ENCODE data around the gene LTA4H.

DNA sequence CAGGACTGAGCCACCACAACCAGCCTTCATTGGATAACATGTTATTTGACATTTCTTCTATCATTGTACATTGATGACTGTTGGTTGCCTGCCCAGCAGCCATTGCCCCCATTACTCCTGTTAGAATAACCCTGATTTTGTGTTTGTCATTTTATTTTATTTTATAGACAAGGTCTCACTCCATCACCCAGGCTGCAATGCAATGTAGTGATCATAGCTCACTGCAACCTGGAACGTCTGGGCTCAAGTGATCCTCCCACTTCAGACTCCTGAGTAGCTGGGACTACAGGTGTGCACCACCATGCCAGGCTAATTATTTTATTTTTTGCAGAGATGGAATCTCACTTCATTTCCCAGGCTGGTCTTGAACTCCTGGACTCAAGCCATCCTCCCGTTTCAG, 33.2 kb upstream of the LTA4H start:
- TF ChIP-seq EZH2phosphoT487 (IDR thresholded peaks at IDR 0.05; ENCODE audit: borderline replicate concordance) = no peak
- TF ChIP-seq, protein P1, sequence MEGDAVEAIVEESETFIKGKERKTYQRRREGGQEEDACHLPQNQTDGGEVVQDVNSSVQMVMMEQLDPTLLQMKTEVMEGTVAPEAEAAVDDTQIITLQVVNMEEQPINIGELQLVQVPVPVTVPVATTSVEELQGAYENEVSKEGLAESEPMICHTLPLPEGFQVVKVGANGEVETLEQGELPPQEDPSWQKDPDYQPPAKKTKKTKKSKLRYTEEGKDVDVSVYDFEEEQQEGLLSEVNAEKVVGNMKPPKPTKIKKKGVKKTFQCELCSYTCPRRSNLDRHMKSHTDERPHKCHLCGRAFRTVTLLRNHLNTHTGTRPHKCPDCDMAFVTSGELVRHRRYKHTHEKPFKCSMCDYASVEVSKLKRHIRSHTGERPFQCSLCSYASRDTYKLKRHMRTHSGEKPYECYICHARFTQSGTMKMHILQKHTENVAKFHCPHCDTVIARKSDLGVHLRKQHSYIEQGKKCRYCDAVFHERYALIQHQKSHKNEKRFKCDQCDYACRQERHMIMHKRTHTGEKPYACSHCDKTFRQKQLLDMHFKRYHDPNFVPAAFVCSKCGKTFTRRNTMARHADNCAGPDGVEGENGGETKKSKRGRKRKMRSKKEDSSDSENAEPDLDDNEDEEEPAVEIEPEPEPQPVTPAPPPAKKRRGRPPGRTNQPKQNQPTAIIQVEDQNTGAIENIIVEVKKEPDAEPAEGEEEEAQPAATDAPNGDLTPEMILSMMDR (conservative IDR thresholded peaks at IDR 0.05; ENCODE audit: low read length) = no peak

Data from Loucy (cell line).